H9 (cell line): ENCODE measurements around the gene POLR2L. TPM values are rescaled to one million over a fixed set of nuclear protein-coding genes. Genes with fewer than 3 reads are reported as not detected.

ENCODE experiments used
- DNase-seq: peaks from one replicate; pipeline ENCODE4 v3.0.0-alpha.2; 2017
- H2AFZ ChIP-seq: one replicate; pipeline ENCODE4 v1.6.1; 2013; ENCODE audit warnings: mild to moderate bottlenecking, low read length, control low read depth, moderate library complexity
- H2AK5ac ChIP-seq: 2 replicates; pipeline ENCODE4 v1.6.1; 2013; ENCODE audit warnings: low read length, control low read depth, mixed read lengths; ENCODE audit not compliant: insufficient read length
- H2BK120ac ChIP-seq: one replicate; pipeline ENCODE4 v1.6.1; 2013; ENCODE audit warnings: low read depth, mild to moderate bottlenecking, low read length, control low read depth, inconsistent platforms; ENCODE audit not compliant: poor library complexity, severe bottlenecking
- H2BK12ac ChIP-seq: 2 replicates; pipeline ENCODE4 v1.6.1; 2013; ENCODE audit warnings: low read length, control low read depth, mixed read lengths, low read depth; ENCODE audit not compliant: insufficient read length
- H2BK15ac ChIP-seq: 2 replicates; pipeline ENCODE4 v1.6.1; 2013; ENCODE audit warnings: low read depth, low read length, control low read depth
- H2BK20ac ChIP-seq: one replicate; pipeline ENCODE4 v1.6.1; 2013; ENCODE audit warnings: low read depth, mild to moderate bottlenecking, low read length, control low read depth, inconsistent platforms; ENCODE audit not compliant: poor library complexity, severe bottlenecking
- H2BK5ac ChIP-seq: 2 replicates; pipeline ENCODE4 v1.6.1; 2013; ENCODE audit warnings: low read length, control low read depth, mixed read lengths; ENCODE audit not compliant: insufficient read length
- H3K14ac ChIP-seq: 2 replicates; pipeline ENCODE4 v1.6.1; 2013; ENCODE audit warnings: low read length, control low read depth; ENCODE audit not compliant: insufficient read depth
- H3K18ac ChIP-seq: 2 replicates; pipeline ENCODE4 v1.6.1; 2013; ENCODE audit warnings: low read depth, mild to moderate bottlenecking, mixed read lengths, low read length, control low read depth; ENCODE audit not compliant: insufficient read length
- H3K23ac ChIP-seq: 2 replicates; pipeline ENCODE4 v1.6.1; 2013; ENCODE audit warnings: low read length, control low read depth, mixed read lengths, low read depth; ENCODE audit not compliant: insufficient read length
- H3K23me2 ChIP-seq: 2 replicates; pipeline ENCODE4 v1.6.1; 2013; ENCODE audit warnings: low read depth, mild to moderate bottlenecking, mixed read lengths, low read length, control low read depth; ENCODE audit not compliant: insufficient read length, poor library complexity, severe bottlenecking
- H3K27ac ChIP-seq: 2 replicates; pipeline ENCODE4 v1.5.1; 2013; ENCODE audit warnings: low read length, control low read depth, mixed read lengths, low read depth; ENCODE audit not compliant: insufficient read length
- H3K27me3 ChIP-seq: 2 replicates; pipeline ENCODE4 v1.6.1; 2013; ENCODE audit warnings: low read length, control low read depth, inconsistent platforms; ENCODE audit not compliant: insufficient read depth
- H3K4ac ChIP-seq: 2 replicates; pipeline ENCODE4 v1.6.1; 2013; ENCODE audit warnings: low read depth, mild to moderate bottlenecking, control low read depth, inconsistent platforms, low read length, moderate library complexity
- H3K4me1 ChIP-seq: 2 replicates; pipeline ENCODE4 v1.6.1; 2013; ENCODE audit warnings: low read length, control low read depth, inconsistent platforms; ENCODE audit not compliant: insufficient read depth
- H3K4me2 ChIP-seq: 2 replicates; pipeline ENCODE4 v1.6.1; 2013; ENCODE audit warnings: low read length, control low read depth, mixed read lengths; ENCODE audit not compliant: insufficient read length, insufficient read depth
- H3K56ac ChIP-seq: 2 replicates; pipeline ENCODE4 v1.6.1; 2013; ENCODE audit warnings: low read depth, mild to moderate bottlenecking, mixed read lengths, low read length, control low read depth; ENCODE audit not compliant: insufficient read length
- H3K79me1 ChIP-seq: 2 replicates; pipeline ENCODE4 v1.6.1; 2013; ENCODE audit warnings: low read depth, mild to moderate bottlenecking, moderate library complexity, low read length, control low read depth, inconsistent platforms; ENCODE audit not compliant: insufficient read depth, poor library complexity, severe bottlenecking
- H3K79me2 ChIP-seq: 2 replicates; pipeline ENCODE4 v1.6.1; 2013; ENCODE audit warnings: low read length, control low read depth, inconsistent platforms; ENCODE audit not compliant: insufficient read depth
- H3K9ac ChIP-seq: 2 replicates; pipeline ENCODE4 v1.6.1; 2013; ENCODE audit warnings: low read length, control low read depth, mixed read lengths; ENCODE audit not compliant: insufficient read length; ENCODE audit errors: extremely low read depth
- H3K9me3 ChIP-seq: one replicate; pipeline ENCODE4 v1.6.1; 2013; ENCODE audit warnings: low read depth, low read length, inconsistent platforms; ENCODE audit not compliant: control insufficient read depth
- H3T11ph ChIP-seq: one replicate; pipeline ENCODE4 v1.6.1; 2013; ENCODE audit warnings: mild to moderate bottlenecking, low read length, control low read depth, inconsistent platforms
- H4K20me1 ChIP-seq: one replicate; pipeline ENCODE4 v1.6.1; 2013; ENCODE audit not compliant: control insufficient read depth, insufficient read length, insufficient read depth
- H4K5ac ChIP-seq: 2 replicates; pipeline ENCODE4 v1.6.1; 2013; ENCODE audit warnings: low read depth, mild to moderate bottlenecking, mixed read lengths, low read length, control low read depth; ENCODE audit not compliant: insufficient read length
- H4K8ac ChIP-seq: replicated peaks from 2 replicates; pipeline ENCODE4 v1.6.1; 2013; ENCODE audit warnings: low read length, control low read depth, mixed read lengths, low read depth; ENCODE audit not compliant: insufficient read length
- H4K91ac ChIP-seq: 2 replicates; pipeline ENCODE4 v1.6.1; 2013; ENCODE audit warnings: low read depth, mild to moderate bottlenecking, moderate library complexity, mixed read lengths, low read length, control low read depth; ENCODE audit not compliant: insufficient read length
- H3K27ac Mint-ChIP-seq, 3 experiments: 2 replicates in 2 of 3; 3 replicates in 1 of 3; pipeline ENCODE4 v1.8.0; 2020 to 2021; ENCODE audit warnings: mixed read lengths in 3 of 3, mild to moderate bottlenecking in 1 of 3, moderate library complexity in 1 of 3
- H3K27me3 Mint-ChIP-seq: 2 replicates; pipeline ENCODE4 v1.8.0; 2021; ENCODE audit warnings: low read depth, mild to moderate bottlenecking, moderate library complexity, mixed read lengths
- H3K36me3 Mint-ChIP-seq, 3 experiments: 2 replicates in 2 of 3; 3 replicates in 1 of 3; pipeline ENCODE4 v1.8.0; 2020 to 2021; ENCODE audit warnings: low read depth in 3 of 3, mixed read lengths in 3 of 3; ENCODE audit not compliant: insufficient read depth in 1 of 3
- H3K4me1 Mint-ChIP-seq, 2 experiments: 2 replicates each; pipeline ENCODE4 v1.8.0; 2020; ENCODE audit warnings: mixed read lengths in 2 of 2
- H3K4me3 Mint-ChIP-seq, 2 experiments: 2 replicates in 1 of 2; 3 replicates in 1 of 2; pipeline ENCODE4 v1.8.0; 2020 to 2021; ENCODE audit warnings: mild to moderate bottlenecking in 2 of 2, mixed read lengths in 2 of 2, moderate library complexity in 1 of 2
- H3K9me3 Mint-ChIP-seq, 2 experiments: 2 replicates in 1 of 2; 3 replicates in 1 of 2; pipeline ENCODE4 v1.8.0; 2020; ENCODE audit warnings: mild to moderate bottlenecking in 2 of 2, mixed read lengths in 2 of 2, moderate library complexity in 1 of 2
- WGBS: extraction: QIAGEN DNeasy Blood & Tissue Kit; methylation state at CpG from one replicate; pipeline ENCODE4 v1.1.7; 2013; ENCODE audit warnings: missing lambda C conversion rate, low lambda C conversion rate, mixed read lengths; ENCODE audit not compliant: insufficient read length; ENCODE audit errors: extremely low coverage; 5-methylcytosine and 5-hydroxymethylcytosine counted together
- total RNA-seq: library from RNA; stranded (reverse); gene quantifications from 2 replicates; pipeline ENCODE4 v1.2.1, GENCODE V29; 2021
- TF ChIP-seq, protein P1 (sequence below): fragments of 200-600 bp; sonication (generic); conservative IDR thresholded peaks from 3 replicates; pipeline ENCODE4 v1.8.0; 2021; ENCODE audit warnings: antibody characterized with exemption, mild to moderate bottlenecking

Gene POLR2L
- total RNA-seq, 1 experiment from 2014 or later = 135 TPM

DNA sequence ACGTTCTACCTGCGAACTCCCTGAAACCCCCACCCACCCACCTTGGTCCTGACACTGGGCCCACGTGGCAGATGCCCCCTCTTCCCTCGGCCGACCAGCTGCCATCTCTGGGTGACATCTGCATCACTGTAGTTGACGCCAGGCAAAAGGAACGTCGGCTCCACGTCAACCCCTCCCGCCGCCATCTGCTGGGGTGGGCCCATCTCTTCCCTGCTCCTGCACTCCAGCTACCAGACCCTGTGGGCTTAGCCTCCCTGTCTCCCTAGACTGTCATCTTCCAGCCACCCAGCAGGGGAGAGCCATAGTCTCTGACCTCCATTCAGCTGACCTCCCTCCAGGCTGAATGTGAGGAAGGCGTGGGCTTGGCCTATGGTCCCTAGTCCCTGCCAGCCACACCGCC lies 46.9 kb upstream of the POLR2L start:
- Histone ChIP-seq H2AFZ (no peak overlapping the region), H3K9ac (no peak overlapping the region), H3K4ac (no peak overlapping the region), H3K79me1 (no peaks in the 10 kb centered on the region), H3K79me2 (no peaks in the 10 kb centered on the region), H3K23ac (no peak overlapping the region), H4K91ac (no peak overlapping the region), H4K5ac (no peak overlapping the region), H2BK15ac (no peak overlapping the region), H2AK5ac (no peak overlapping the region), H2BK12ac (no peak overlapping the region), H3K14ac (no peak overlapping the region; the same call in 1 of the 2 replicates), H3K18ac (no peak overlapping the region), H3K56ac (no peak overlapping the region), H3K27me3 (no peaks in the 10 kb centered on the region), H2BK120ac (no peak overlapping the region), H3T11ph (no peak overlapping the region), H3K4me1 (no peaks in the 10 kb centered on the region), H3K23me2 (no peaks in the 10 kb centered on the region), H3K4me2 (no peak overlapping the region), H3K9me3 (no peaks in the 10 kb centered on the region), H4K8ac (no peak overlapping the region), H2BK5ac (no peak overlapping the region), H3K27ac (no peak overlapping the region), H4K20me1 (peaks cover 2% of the 10 kb centered on the region), H2BK20ac (no peak overlapping the region)
- H3K4me3 Mint-ChIP-seq = no peak overlapping the region
- H3K9me3 Mint-ChIP-seq = no peaks in the 10 kb centered on the region
- no peak for DNase-seq
- H3K4me1 Mint-ChIP-seq = peaks cover 5 to 15% of the 10 kb centered on the region in 2 experiments
- TF ChIP-seq, protein P1, sequence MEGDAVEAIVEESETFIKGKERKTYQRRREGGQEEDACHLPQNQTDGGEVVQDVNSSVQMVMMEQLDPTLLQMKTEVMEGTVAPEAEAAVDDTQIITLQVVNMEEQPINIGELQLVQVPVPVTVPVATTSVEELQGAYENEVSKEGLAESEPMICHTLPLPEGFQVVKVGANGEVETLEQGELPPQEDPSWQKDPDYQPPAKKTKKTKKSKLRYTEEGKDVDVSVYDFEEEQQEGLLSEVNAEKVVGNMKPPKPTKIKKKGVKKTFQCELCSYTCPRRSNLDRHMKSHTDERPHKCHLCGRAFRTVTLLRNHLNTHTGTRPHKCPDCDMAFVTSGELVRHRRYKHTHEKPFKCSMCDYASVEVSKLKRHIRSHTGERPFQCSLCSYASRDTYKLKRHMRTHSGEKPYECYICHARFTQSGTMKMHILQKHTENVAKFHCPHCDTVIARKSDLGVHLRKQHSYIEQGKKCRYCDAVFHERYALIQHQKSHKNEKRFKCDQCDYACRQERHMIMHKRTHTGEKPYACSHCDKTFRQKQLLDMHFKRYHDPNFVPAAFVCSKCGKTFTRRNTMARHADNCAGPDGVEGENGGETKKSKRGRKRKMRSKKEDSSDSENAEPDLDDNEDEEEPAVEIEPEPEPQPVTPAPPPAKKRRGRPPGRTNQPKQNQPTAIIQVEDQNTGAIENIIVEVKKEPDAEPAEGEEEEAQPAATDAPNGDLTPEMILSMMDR = no peak
- H3K27ac Mint-ChIP-seq = peak overlapping the region in 2 of 3 experiments; percentile 25 to 44; a peak in 3 of 7 replicates
- H3K36me3 Mint-ChIP-seq = peaks cover 16 to 31% (median 29%) of the 10 kb centered on the region in 3 experiments
- H3K27me3 Mint-ChIP-seq = no peaks in the 10 kb centered on the region
- no CpG with 5 or more reads among the region's 13 CpGs for WGBS
